VCaP (cell line): Measurements from ENCODE around the gene TAF7L.

ENCODE experiments used
- H3K27ac ChIP-seq: fragments of 450-650 bp; 2 replicates; pipeline ENCODE4 v1.5.1; 2017
- CTCF ChIP-seq: fragments of 450-650 bp; conservative IDR thresholded peaks from 2 replicates; pipeline ENCODE4 v1.5.1; 2017; ENCODE audit warnings: mild to moderate bottlenecking, moderate library complexity

Gene TAF7L

DNA sequence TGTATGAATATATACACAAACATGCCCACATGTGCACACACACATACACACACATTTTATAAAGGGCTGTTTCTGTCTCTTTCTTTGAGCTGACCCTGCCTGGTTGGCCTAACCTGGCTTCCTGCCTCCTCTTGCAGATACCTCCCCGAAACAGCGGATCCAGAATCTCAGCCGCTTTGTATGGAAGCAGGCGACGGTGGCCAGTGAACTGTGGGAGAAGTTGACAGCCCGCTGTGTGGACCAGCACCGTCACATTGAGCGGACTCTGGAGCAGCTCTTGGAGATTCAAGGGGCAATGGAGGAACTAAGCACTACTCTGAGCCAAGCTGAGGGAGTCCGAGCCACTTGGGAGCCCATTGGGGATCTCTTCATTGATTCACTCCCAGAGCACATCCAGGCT, 49.6 kb downstream of the TAF7L start:
- H3K27ac ChIP-seq, result no peak overlapping the region
- no peak for TF ChIP-seq CTCF

- TF ChIP-seq CTCF, result no peak
These were observed 54.1 kb downstream of the TAF7L start for GRCh38 chrX:101237041-101237440.

GRCh38 chrX:101232316-101232715, 58.8 kb downstream of the TAF7L start:
- no peak overlapping the region for H3K27ac ChIP-seq
- TF ChIP-seq CTCF, result no peak

More at GRCh38 chrX:101237041-101237440, 54.1 kb downstream of the TAF7L start:
- H3K27ac ChIP-seq, result no peak overlapping the region

- no peak for TF ChIP-seq CTCF
- no peak overlapping the region for H3K27ac ChIP-seq
These were observed 60.1 kb downstream of the TAF7L start for GRCh38 chrX:101231080-101231479.

DNA sequence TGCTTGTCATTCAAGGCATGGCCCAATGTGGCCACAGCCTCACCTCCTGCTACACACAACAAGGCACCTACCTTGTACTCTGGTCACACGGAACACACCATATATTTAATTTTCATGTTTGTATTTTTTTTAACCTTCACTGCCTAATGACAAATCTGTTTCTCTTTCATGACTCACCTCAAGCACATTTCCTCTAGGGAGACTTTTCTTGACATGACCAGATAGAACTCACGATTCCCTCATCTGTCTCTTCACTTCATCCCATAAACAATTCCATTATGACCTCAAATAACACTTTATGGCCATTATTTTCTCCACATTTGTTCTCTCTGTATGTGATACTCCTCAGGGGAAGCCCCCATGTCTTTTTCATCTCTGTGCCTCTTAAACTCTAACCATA, 60.5 kb downstream of the TAF7L start:
- H3K27ac ChIP-seq, result no peak overlapping the region
- TF ChIP-seq CTCF, result no peak

- no peak for TF ChIP-seq CTCF
- no peak overlapping the region for H3K27ac ChIP-seq
These were observed 62.0 kb downstream of the TAF7L start for GRCh38 chrX:101229170-101229569.

DNA sequence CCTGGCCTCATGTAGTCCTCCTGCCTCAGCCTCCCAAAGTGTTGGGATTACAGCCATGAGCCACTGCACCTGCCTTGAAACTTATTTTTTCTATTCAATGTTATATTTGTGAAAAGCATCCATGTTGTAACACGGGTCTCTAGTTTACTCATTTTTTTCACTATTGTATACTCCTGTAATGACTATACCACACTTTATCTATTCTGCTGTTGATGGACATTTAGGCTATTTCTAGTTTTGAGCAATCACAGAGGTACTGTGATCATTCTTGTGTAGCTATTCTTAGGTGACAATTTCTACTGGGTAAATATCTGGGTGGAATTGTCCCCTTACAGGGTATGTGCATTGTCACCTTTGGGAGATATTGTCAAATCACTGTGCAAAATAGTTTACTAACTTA, 67.9 kb downstream of the TAF7L start:
- no peak for TF ChIP-seq CTCF
- no peak overlapping the region for H3K27ac ChIP-seq
